ENCODE data around the gene SOX30.
"Not testable (repeated sequence)": the region's sequence is repeated elsewhere in the genome, so short reads cannot be mapped to it uniquely, and the experiment has no call there.

The SOX30 gene

DNA sequence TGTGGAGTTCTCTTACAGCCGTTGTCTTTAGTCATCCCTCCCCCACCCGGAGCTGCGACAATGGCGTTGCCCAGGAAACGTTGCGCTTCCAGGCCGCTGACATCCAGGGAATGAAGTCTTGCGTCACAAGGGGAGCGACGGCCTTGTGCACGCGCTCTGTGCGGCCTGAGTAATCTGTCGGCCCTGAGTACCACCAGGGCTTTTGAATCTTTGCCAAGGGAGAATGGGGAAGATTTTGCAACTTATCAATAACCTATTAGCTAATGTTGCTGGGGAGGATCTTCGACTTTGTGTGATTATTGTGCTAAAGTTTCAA lies at the start of gene SOX30:
Gene SOX30 (minus strand): TSS at position 62 of the 316 bp plus-strand sequence. CDS start 360 bp downstream, outside the sequence.
- Histone ChIP-seq H3K4me3 (no peak within 1 kb of the TSS), H3K9ac (ENCODE audit: insufficient read length) (no peak within 1 kb of the TSS), H3K27ac (no peak within 1 kb of the TSS), H3K36me3 (ENCODE audit: insufficient read depth, low read length) (no peaks in the 10 kb centered on the region), H3K9me3 (ENCODE audit: low read depth, low read length) (no peaks in the 10 kb centered on the region)
- TF ChIP-seq POLR2AphosphoS5 (IDR thresholded peaks at IDR 0.05; ENCODE audit: borderline replicate concordance, low read depth, low read length) (no peak), EZH2 (IDR thresholded peaks at IDR 0.05) (no peak), FOXP2 (optimal IDR thresholded peaks at IDR 0.05; ENCODE audit: control extremely low read depth, extremely low read length, insufficient read depth) (no peak)
- no peak for DNase-seq (ENCODE audit: low read depth, low spot score)

DNA sequence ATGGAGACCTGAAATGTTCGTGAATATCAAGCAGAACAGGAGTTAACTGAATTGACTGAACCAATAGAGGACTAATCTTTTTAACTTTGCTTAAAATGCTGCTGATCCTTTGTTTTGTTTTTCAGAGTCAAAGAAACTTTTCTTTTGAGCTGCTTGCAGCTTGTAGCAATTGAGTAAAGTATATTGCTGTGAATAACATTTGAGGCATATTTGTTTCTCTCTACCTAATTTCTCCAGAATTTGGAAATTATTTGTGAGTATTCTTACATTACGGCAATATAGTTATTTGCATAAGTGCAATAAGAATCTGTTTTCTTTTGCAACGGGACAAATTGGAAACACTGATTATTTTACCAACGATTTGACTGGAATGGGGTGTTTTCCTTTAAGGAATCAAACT lies 46.4 kb upstream of the SOX30 start:
- H3K4me3 ChIP-seq; H3K9ac ChIP-seq (ENCODE audit: insufficient read length); H3K27ac ChIP-seq; H3K36me3 ChIP-seq (ENCODE audit: insufficient read depth, low read length); H3K9me3 ChIP-seq (ENCODE audit: low read depth, low read length); DNase-seq (ENCODE audit: low read depth, low spot score): not testable (repeated sequence)

GRCh38 chr5:157696154-157696553 lies 43.9 kb upstream of the SOX30 start:
- not testable (repeated sequence) for H3K27ac ChIP-seq; H3K4me3 ChIP-seq; H3K9ac ChIP-seq (ENCODE audit: insufficient read length); H3K36me3 ChIP-seq (ENCODE audit: insufficient read depth, low read length); DNase-seq (ENCODE audit: low read depth, low spot score); H3K9me3 ChIP-seq (ENCODE audit: low read depth, low read length)

DNA sequence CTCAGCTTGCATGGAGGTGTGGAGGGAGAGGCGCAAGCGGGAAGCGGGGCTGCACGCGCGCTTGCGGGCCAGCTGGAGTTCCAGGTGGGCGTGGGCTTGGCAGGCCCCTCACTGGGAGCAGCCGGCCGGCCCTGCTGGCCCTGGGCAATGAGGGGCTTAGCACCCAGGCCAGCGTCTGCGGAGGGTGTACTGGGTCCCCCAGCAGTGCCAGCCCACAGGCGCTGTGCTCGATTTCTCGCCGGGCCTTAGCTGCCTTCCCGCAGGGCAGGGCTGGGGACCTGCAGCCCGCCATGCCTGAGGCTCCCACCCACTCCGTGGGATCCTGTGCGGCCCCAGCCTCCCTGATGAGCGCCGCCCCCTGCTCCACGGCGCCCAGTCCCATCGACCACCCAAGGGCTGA lies 41.6 kb upstream of the SOX30 start:
- not testable (repeated sequence) for H3K4me3 ChIP-seq

DNA sequence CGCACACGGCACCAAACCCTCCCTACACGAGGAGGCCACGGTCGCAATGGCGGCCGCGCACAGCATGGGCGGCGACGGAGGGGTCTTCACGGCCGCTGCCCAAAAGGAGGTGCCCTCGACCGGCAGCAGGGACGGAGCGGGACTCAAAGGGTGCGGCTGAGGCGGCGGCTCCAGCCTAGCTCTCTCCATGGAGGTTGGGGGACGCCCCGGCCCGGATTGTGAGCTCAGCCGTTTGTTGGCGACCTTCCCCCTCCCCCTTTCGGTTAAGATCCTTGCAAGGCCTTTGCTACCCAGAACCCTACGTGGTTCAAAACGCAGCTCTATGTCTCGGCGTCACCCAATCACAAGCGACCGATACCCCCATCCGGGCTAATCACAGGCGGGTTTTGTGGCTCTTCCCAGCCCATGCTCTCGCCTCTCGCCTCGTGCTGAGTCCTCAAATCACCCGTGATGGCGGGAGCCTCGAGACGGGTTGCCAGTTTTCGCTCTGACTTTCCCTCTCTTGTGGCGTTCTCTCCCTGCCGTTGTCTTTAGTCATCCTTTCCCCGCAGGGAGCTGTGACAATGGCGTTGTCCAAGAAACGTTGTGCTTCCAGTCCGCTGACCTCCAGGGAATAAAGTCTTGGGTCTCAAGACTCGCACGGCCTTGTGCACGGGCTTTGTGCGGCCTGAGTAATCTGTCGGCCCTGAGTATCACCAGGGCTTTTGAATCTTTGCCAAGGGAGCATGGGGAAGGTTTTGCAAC lies 38.6 kb upstream of the SOX30 start:
- no peak for DNase-seq (ENCODE audit: low read depth, low spot score)
- H3K27ac ChIP-seq = no peak overlapping the region
- no peaks in the 10 kb centered on the region for H3K9me3 ChIP-seq (ENCODE audit: low read depth, low read length)
- TF ChIP-seq EZH2 (IDR thresholded peaks at IDR 0.05) (no peak), FOXP2 (optimal IDR thresholded peaks at IDR 0.05; ENCODE audit: control extremely low read depth, extremely low read length, insufficient read depth) (no peak), POLR2AphosphoS5 (IDR thresholded peaks at IDR 0.05; ENCODE audit: borderline replicate concordance, low read depth, low read length) (no peak)
- H3K9ac ChIP-seq (ENCODE audit: insufficient read length) = no peak overlapping the region
- no peak overlapping the region for H3K4me3 ChIP-seq
- no peaks in the 10 kb centered on the region for H3K36me3 ChIP-seq (ENCODE audit: insufficient read depth, low read length)

More for the DNA sequence above, 41.6 kb upstream of the SOX30 start:
- not testable (repeated sequence) for H3K36me3 ChIP-seq (ENCODE audit: insufficient read depth, low read length); H3K27ac ChIP-seq; H3K9ac ChIP-seq (ENCODE audit: insufficient read length); DNase-seq (ENCODE audit: low read depth, low spot score); H3K9me3 ChIP-seq (ENCODE audit: low read depth, low read length)

- Histone ChIP-seq H3K9ac (ENCODE audit: insufficient read length) (no peak overlapping the region), H3K4me3 (no peak overlapping the region), H3K9me3 (ENCODE audit: low read depth, low read length) (no peaks in the 10 kb centered on the region), H3K36me3 (ENCODE audit: insufficient read depth, low read length) (no peaks in the 10 kb centered on the region), H3K27ac (no peak overlapping the region)
- TF ChIP-seq POLR2AphosphoS5 (IDR thresholded peaks at IDR 0.05; ENCODE audit: borderline replicate concordance, low read depth, low read length) = no peak
- TF ChIP-seq FOXP2 (optimal IDR thresholded peaks at IDR 0.05; ENCODE audit: control extremely low read depth, extremely low read length, insufficient read depth) = no peak
- TF ChIP-seq EZH2 (IDR thresholded peaks at IDR 0.05) = no peak
- DNase-seq (ENCODE audit: low read depth, low spot score) = no peak
These were observed 37.9 kb upstream of the SOX30 start for GRCh38 chr5:157689942-157690689.

DNA sequence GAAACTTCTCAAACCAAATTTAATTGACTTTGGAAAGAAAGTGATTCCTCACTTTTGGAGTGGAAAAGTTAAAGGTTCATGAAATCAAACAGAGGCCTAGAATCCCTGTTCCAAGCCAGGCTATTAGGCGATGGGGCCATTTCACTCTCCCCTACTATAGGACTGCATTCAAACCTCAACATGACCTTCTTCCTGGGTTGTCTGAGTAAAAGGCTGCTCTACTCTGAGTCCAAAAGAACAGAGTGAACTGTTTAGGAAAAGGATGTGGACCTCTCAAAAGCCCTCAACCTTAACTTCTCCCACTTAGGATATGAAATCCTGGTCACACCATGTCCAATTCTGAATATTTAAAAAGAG lies 34.9 kb upstream of the SOX30 start:
- no peak for DNase-seq (ENCODE audit: low read depth, low spot score)
- no peak overlapping the region for H3K4me3 ChIP-seq
- no peak for TF ChIP-seq EZH2 (IDR thresholded peaks at IDR 0.05)
- TF ChIP-seq FOXP2 (optimal IDR thresholded peaks at IDR 0.05; ENCODE audit: control extremely low read depth, extremely low read length, insufficient read depth) = no peak
- no peak for TF ChIP-seq POLR2AphosphoS5 (IDR thresholded peaks at IDR 0.05; ENCODE audit: borderline replicate concordance, low read depth, low read length)
- no peaks in the 10 kb centered on the region for H3K9me3 ChIP-seq (ENCODE audit: low read depth, low read length)
- no peak overlapping the region for H3K9ac ChIP-seq (ENCODE audit: insufficient read length)
- H3K27ac ChIP-seq = no peak overlapping the region
- H3K36me3 ChIP-seq (ENCODE audit: insufficient read depth, low read length) = no peaks in the 10 kb centered on the region

- not testable (repeated sequence) for H3K9ac ChIP-seq (ENCODE audit: insufficient read length); DNase-seq (ENCODE audit: low read depth, low spot score); H3K36me3 ChIP-seq (ENCODE audit: insufficient read depth, low read length); H3K9me3 ChIP-seq (ENCODE audit: low read depth, low read length); H3K27ac ChIP-seq; H3K4me3 ChIP-seq
These were observed 34.3 kb upstream of the SOX30 start for GRCh38 chr5:157686276-157687197.

- Histone ChIP-seq H3K4me3 (no peak overlapping the region), H3K27ac (no peak overlapping the region)
- TF ChIP-seq POLR2AphosphoS5 (IDR thresholded peaks at IDR 0.05; ENCODE audit: borderline replicate concordance, low read depth, low read length) (no peak), FOXP2 (optimal IDR thresholded peaks at IDR 0.05; ENCODE audit: control extremely low read depth, extremely low read length, insufficient read depth) (no peak), EZH2 (IDR thresholded peaks at IDR 0.05) (no peak)
These were observed 30.0 kb upstream of the SOX30 start for GRCh38 chr5:157682257-157682656.

More at GRCh38 chr5:157682257-157682656, 30.0 kb upstream of the SOX30 start:
- Histone ChIP-seq H3K36me3 (ENCODE audit: insufficient read depth, low read length) (no peaks in the 10 kb centered on the region), H3K9me3 (ENCODE audit: low read depth, low read length) (no peaks in the 10 kb centered on the region), H3K9ac (ENCODE audit: insufficient read length) (no peak overlapping the region)
- DNase-seq (ENCODE audit: low read depth, low spot score) = no peak

All from SK-N-MC (cell line).